SK-N-SH (cell line): ENCODE measurements around the gene CCDC177. TPM values are rescaled to one million over a fixed set of nuclear protein-coding genes. Genes with fewer than 3 reads are reported as not detected.

ENCODE experiments used
- CTCF ChIA-PET: fragments of 300-600, 350-600 bp; formaldehyde crosslinking; extraction: SDS; loops from one replicate; lab custom pipeline; 2021; lab: Yijun Ruan, JAX
- POLR2A ChIA-PET: fragments of 350-600 bp; sonication (Branson Sonifier 250); formaldehyde crosslinking; extraction: SDS; loops from one replicate; lab custom pipeline; 2020; ENCODE audit warnings: antibody characterized with exemption, inconsistent platforms; lab: Yijun Ruan, JAX
- DNase-seq: peaks from one replicate; pipeline ENCODE4 v3.0.0; 2012
- H2AFZ ChIP-seq: fragments of 200-600 bp; sonication (generic); 2 replicates; pipeline ENCODE4 v1.8.1; 2016; ENCODE audit warnings: antibody characterized with exemption, mild to moderate bottlenecking, low read depth
- H3F3A ChIP-seq: fragments of 200-600 bp; sonication (generic); replicated peaks from 2 replicates; pipeline ENCODE3; 2016; ENCODE audit warnings: antibody characterized with exemption, mild to moderate bottlenecking; ENCODE audit not compliant: insufficient read depth
- H3K27ac ChIP-seq, 2 experiments: fragments of 200-500 bp in 1 of 2; fragments of 200-600 bp in 1 of 2; sonication (Bioruptor generic) in 1 of 2; sonication (generic), shearing (Covaris generic) in 1 of 2; 2 replicates each; pipeline versions ENCODE4 v1.5.1 to v1.6.1; 2014 to 2016; ENCODE audit warnings: low read depth in 2 of 2, inconsistent platforms in 1 of 2, low read length in 1 of 2, mild to moderate bottlenecking in 1 of 2, mixed read lengths in 1 of 2
- H3K27me3 ChIP-seq: fragments of 200-600 bp; sonication (generic), shearing (Covaris generic); 2 replicates; pipeline ENCODE4 v1.6.1; 2016; ENCODE audit warnings: mixed run types; ENCODE audit not compliant: insufficient read depth
- H3K36me3 ChIP-seq, 2 experiments: fragments of 200-500 bp in 1 of 2; fragments of 200-600 bp in 1 of 2; sonication (Bioruptor generic) in 1 of 2; sonication (generic) in 1 of 2; replicated peaks in 1 of 2; 2 replicates each; pipeline versions ENCODE3 to v1.5.1; 2014 to 2016; ENCODE audit warnings: low read length in 1 of 2, mild to moderate bottlenecking in 1 of 2; ENCODE audit not compliant: insufficient read depth in 2 of 2, control insufficient read depth in 1 of 2
- H3K4me1 ChIP-seq, 2 experiments: fragments of 200-500 bp in 1 of 2; fragments of 200-600 bp in 1 of 2; sonication (Bioruptor generic) in 1 of 2; sonication (generic), shearing (Covaris generic) in 1 of 2; 2 replicates each; pipeline versions ENCODE4 v1.5.1 to v1.6.1; 2014 to 2016; ENCODE audit warnings: low read depth in 1 of 2, low read length in 1 of 2, mixed run types in 1 of 2; ENCODE audit not compliant: insufficient read depth in 2 of 2, control insufficient read depth in 1 of 2
- H3K4me2 ChIP-seq: fragments of 200-600 bp; sonication (generic), shearing (Covaris generic); 2 replicates; pipeline ENCODE4 v1.6.1; 2017; ENCODE audit warnings: mixed run types
- H3K4me3 ChIP-seq, 2 experiments: fragments of 200-500 bp in 1 of 2; fragments of 200-600 bp in 1 of 2; sonication (Bioruptor generic) in 1 of 2; sonication (generic), shearing (Covaris generic) in 1 of 2; 2 replicates each; pipeline versions ENCODE4 v1.5.1 to v1.8.1; 2014 to 2016; ENCODE audit warnings: low read depth in 2 of 2, inconsistent platforms in 1 of 2, low read length in 1 of 2, mild to moderate bottlenecking in 1 of 2, mixed read lengths in 1 of 2, moderate library complexity in 1 of 2
- H3K79me2 ChIP-seq: fragments of 200-600 bp; sonication (generic); 2 replicates; pipeline ENCODE4 v1.8.1; 2017; ENCODE audit warnings: mild to moderate bottlenecking; ENCODE audit not compliant: insufficient read depth
- H3K9ac ChIP-seq: fragments of 200-600 bp; sonication (generic); 2 replicates; pipeline ENCODE4 v1.6.1; 2017; ENCODE audit warnings: mixed run types
- H3K9me2 ChIP-seq: fragments of 200-600 bp; sonication (generic); 2 replicates; pipeline ENCODE4 v1.6.1; 2017; ENCODE audit warnings: mixed run types
- H3K9me3 ChIP-seq: fragments of 200-600 bp; sonication (generic); 2 replicates; pipeline ENCODE4 v1.6.1; 2017; ENCODE audit warnings: mixed run types, mild to moderate bottlenecking, moderate library complexity
- H4K20me1 ChIP-seq: fragments of 200-600 bp; sonication (generic); 2 replicates; pipeline ENCODE4 v1.6.1; 2017; ENCODE audit warnings: mild to moderate bottlenecking, mixed run types; ENCODE audit not compliant: insufficient read depth
- MEF2A ChIP-seq: IDR thresholded peaks from 2 replicates; pipeline ENCODE4 v1.4.0; 2012; ENCODE audit warnings: low read depth, borderline replicate concordance
- RCOR1 ChIP-seq: fragments of 150-350 bp; IDR thresholded peaks from 2 replicates; pipeline ENCODE4 v1.6.1; 2017; ENCODE audit warnings: antibody characterized with exemption, low read length
- TAF1 ChIP-seq: IDR thresholded peaks from 2 replicates; pipeline ENCODE4 v1.6.1; 2012; ENCODE audit warnings: low read depth, mild to moderate bottlenecking, low read length, moderate library complexity, borderline replicate concordance
- TCF12 ChIP-seq: IDR thresholded peaks from 2 replicates; pipeline ENCODE4 v1.4.0; 2012
- TEAD4 ChIP-seq: IDR thresholded peaks from 2 replicates; pipeline ENCODE4 v1.4.0; 2012; ENCODE audit warnings: mild to moderate bottlenecking, borderline replicate concordance; ENCODE audit not compliant: insufficient read depth
- WGBS: methylation state at CpG from one replicate; pipeline ENCODE4 v1.1.6; 2017; ENCODE audit warnings: low lambda C conversion rate; 5-methylcytosine and 5-hydroxymethylcytosine counted together
- polyA plus RNA-seq, 3 experiments: library from polyadenylated mRNA; depleted of rRNA; stranded (reverse); fragments of >200 nt; gene quantifications; 2 replicates each; pipeline ENCODE4 v1.2.3, GENCODE V29; 2012
- TF ChIP-seq, protein P1 (sequence below): IDR thresholded peaks from 2 replicates; pipeline ENCODE4 v1.4.0; 2012; ENCODE audit warnings: low read depth

CCDC177 gene
- polyA plus RNA-seq, 1 of the 3 experiments (the other 2 are of a cell fraction), result not detected

DNA sequence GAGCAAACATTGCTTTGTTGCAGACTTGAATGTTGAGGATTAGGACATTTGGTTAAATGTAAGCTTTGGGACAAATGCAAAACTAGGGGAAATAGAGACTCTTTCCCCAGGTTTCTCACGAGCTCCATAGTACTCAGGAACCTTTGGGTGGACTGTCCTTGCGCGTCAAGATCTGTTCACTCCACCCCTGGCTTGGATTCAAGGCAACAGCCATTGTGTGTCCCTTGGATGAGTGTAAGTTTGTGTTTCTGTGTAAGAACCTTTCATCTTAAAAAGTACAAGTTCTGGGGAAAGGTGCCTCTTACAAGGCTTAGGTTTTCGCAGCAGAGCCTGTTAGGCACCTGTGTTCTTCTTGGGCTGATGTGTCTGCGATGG lies 40.4 kb upstream of the CCDC177 start:
- no peak overlapping the region for H3K9ac ChIP-seq
- H3K4me1 ChIP-seq, result peaks cover 12 to 31% of the 10 kb centered on the region in 2 experiments; a peak in 3 of 4 replicates
- H3K4me2 ChIP-seq, result peak overlapping the region; percentile 73
- DNase-seq, result no peak
- H3F3A ChIP-seq, result peaks cover 11% of the 10 kb centered on the region
- peak overlapping the region; percentile 73 to 86 for H3K27ac ChIP-seq
- WGBS, result 77% methylated on average over 5 of the region's 5 CpGs
- no peaks in the 10 kb centered on the region for H3K36me3 ChIP-seq
- H3K27me3 ChIP-seq, result no peaks in the 10 kb centered on the region
- H4K20me1 ChIP-seq, result no peaks in the 10 kb centered on the region
- peaks cover 63% of the 10 kb centered on the region for H3K79me2 ChIP-seq
- ChIA-PET POLR2A (no interaction called here), CTCF (interaction anchor here (1.2 kb wide), 1 partner anchor 30 kb away, joined by 3 read pairs; no protein-coding TSS in a partner anchor)
- TF ChIP-seq TAF1, result no peak
- H3K4me3 ChIP-seq, result peak overlapping the region in 1 of 2 experiments; percentile 34; a peak in 2 of 4 replicates
- H3K9me3 ChIP-seq, result no peaks in the 10 kb centered on the region
- H2AFZ ChIP-seq, result no peak overlapping the region
- H3K9me2 ChIP-seq, result no peaks in the 10 kb centered on the region

DNA sequence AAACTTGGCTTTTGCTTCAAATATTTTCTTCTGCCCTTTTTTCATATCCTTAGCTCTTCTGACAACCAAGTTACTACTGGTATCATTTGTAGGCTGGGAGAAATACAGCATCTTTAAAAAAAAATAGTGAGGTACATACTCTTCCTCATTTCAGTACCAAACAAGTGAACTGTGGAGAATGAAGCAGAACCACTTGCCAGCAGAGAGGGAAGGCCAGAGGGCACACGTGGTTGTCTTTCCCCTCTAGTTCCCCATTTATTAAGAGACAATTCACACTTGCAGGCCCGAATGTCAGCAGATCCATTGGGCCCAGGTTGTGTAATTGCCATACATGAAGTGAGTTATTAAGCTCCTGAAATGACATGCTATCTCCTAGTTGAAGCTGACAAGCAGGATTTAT lies 39.9 kb upstream of the CCDC177 start:
- Histone ChIP-seq H3K9ac (no peak overlapping the region), H4K20me1 (no peaks in the 10 kb centered on the region), H3K27ac (no peak overlapping the region), H3K4me1 (peaks cover 12 to 35% of the 10 kb centered on the region in 2 experiments; a peak in 3 of 4 replicates), H3K9me3 (no peaks in the 10 kb centered on the region), H3K9me2 (no peaks in the 10 kb centered on the region), H3K4me3 (no peak overlapping the region), H3K36me3 (no peaks in the 10 kb centered on the region), H2AFZ (no peak overlapping the region), H3F3A (peaks cover 11% of the 10 kb centered on the region), H3K79me2 (peaks cover 61% of the 10 kb centered on the region), H3K4me2 (no peak overlapping the region), H3K27me3 (no peaks in the 10 kb centered on the region)
- 81% methylated on average over 2 of the region's 2 CpGs for WGBS
- TF ChIP-seq TCF12, result no peak
- ChIA-PET POLR2A (no interaction called here), CTCF (interaction anchor here (1.2 kb wide), 1 partner anchor 30 kb away, joined by 3 read pairs; no protein-coding TSS in a partner anchor)
- DNase-seq, result no peak

DNA sequence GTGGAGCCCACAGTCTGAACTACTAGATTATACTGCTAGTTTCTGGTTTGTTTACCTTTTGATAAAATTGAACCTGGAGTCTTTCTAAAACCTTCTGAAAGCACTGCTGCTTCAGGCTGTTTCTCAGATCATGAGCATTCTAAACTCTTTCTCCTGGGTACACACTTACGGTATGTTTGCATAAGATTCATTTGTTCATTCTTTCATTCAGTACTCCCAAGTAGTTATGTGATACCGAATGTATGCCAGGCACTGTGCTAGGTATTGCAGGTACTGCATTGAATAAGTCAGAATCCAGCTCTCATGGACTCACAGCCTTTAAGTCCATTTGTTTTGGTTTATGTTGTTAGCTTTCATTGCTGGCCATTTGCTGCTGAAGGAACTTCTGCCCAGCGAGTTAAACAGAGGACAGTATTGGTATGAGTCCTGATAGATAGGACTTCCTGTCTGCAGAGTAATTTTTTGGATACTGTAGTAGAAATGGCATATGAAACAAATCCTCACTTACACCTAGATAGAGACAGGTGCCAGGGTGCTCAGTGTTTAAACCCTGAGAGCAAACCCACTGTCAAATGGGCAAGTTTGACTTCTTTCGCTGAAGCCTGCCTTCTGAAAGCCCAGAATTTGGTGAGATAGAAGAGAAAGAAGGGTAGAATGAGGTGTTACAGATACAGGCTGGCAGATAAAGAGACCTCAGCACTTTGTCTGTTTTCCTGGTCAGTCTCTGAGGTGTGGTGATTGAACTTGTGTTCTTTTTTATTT lies 38.8 kb upstream of the CCDC177 start:
- Histone ChIP-seq H3K9ac (no peak overlapping the region), H3K27ac (no peak overlapping the region; a peak in 2 of 4 replicates), H3K4me1 (peaks cover 5 to 35% of the 10 kb centered on the region in 2 experiments; a peak in 3 of 4 replicates), H3K9me3 (no peaks in the 10 kb centered on the region), H2AFZ (no peak overlapping the region), H3K4me3 (peak overlapping the region in 1 of 2 experiments; percentile 23; a peak in 2 of 4 replicates), H3K36me3 (no peaks in the 10 kb centered on the region), H3K9me2 (no peaks in the 10 kb centered on the region), H3K4me2 (peak overlapping the region; percentile 84), H3F3A (peaks cover 11% of the 10 kb centered on the region), H3K79me2 (peaks cover 51% of the 10 kb centered on the region), H3K27me3 (no peaks in the 10 kb centered on the region), H4K20me1 (no peaks in the 10 kb centered on the region)
- 93% methylated on average over 4 of the region's 4 CpGs for WGBS
- ChIA-PET POLR2A (interaction anchor here (0.7 kb wide), 1 partner anchor 153 kb away, joined by 3 read pairs; the partner anchor contains the start of gene SRSF5), CTCF (interaction anchor here (1.3 to 2.0 kb wide), 7 partner anchors 8 to 103 kb away, joined by 3 to 6 read pairs (median 4); no protein-coding TSS in a partner anchor)
- no peak for DNase-seq
- TF ChIP-seq TEAD4, result no peak
- no peak for TF ChIP-seq MEF2A
- TF ChIP-seq, protein P1, sequence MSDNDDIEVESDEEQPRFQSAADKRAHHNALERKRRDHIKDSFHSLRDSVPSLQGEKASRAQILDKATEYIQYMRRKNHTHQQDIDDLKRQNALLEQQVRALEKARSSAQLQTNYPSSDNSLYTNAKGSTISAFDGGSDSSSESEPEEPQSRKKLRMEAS, result no peak
- TF ChIP-seq RCOR1, result no peak
